ENCODE data around the gene PISD.
"Not testable (repeated sequence)": the region's sequence is repeated elsewhere in the genome, so short reads cannot be mapped to it uniquely, and the experiment has no call there.

The PISD gene

GRCh38 chr22:31662668-31663037 is 638 bp upstream of the PISD start:
- Histone ChIP-seq H3F3A (ENCODE audit: low read depth) (no peaks in the 10 kb centered on the region), H3K36me3 (ENCODE audit: insufficient read depth, low read length) (no peaks in the 10 kb centered on the region), H3K4me3 (ENCODE audit: low read length, poor library complexity, severe bottlenecking) (peak overlapping the region; percentile 99), H3K9me2 (replicated peaks; ENCODE audit: low read depth, low read length) (no peaks in the 10 kb centered on the region), H3K9ac (ENCODE audit: low read depth, low read length, poor library complexity, severe bottlenecking) (peak overlapping the region; percentile 71), H4K20me1 (ENCODE audit: insufficient read depth, low read length, poor library complexity, severe bottlenecking) (peaks cover 2% of the 10 kb centered on the region), H3K4me2 (ENCODE audit: low read depth, low read length, poor library complexity, severe bottlenecking) (peak overlapping the region; percentile 78), H3K9me3 (ENCODE audit: insufficient read depth, low read depth, low read length) (no peaks in the 10 kb centered on the region), H3K4me1 (ENCODE audit: insufficient read depth, low read length, poor library complexity, severe bottlenecking) (peaks cover 9% of the 10 kb centered on the region), H3K27me3 (ENCODE audit: insufficient read depth, low read length, poor library complexity, severe bottlenecking) (no peaks in the 10 kb centered on the region), H3K79me2 (ENCODE audit: insufficient read depth, low read length) (peaks cover 43% of the 10 kb centered on the region), H2AFZ (ENCODE audit: low read length) (peak overlapping the region; percentile 94)
- TF ChIP-seq EZH2phosphoT487 (IDR thresholded peaks at IDR 0.05; ENCODE audit: borderline replicate concordance) = no peak
- TF ChIP-seq, protein P1, sequence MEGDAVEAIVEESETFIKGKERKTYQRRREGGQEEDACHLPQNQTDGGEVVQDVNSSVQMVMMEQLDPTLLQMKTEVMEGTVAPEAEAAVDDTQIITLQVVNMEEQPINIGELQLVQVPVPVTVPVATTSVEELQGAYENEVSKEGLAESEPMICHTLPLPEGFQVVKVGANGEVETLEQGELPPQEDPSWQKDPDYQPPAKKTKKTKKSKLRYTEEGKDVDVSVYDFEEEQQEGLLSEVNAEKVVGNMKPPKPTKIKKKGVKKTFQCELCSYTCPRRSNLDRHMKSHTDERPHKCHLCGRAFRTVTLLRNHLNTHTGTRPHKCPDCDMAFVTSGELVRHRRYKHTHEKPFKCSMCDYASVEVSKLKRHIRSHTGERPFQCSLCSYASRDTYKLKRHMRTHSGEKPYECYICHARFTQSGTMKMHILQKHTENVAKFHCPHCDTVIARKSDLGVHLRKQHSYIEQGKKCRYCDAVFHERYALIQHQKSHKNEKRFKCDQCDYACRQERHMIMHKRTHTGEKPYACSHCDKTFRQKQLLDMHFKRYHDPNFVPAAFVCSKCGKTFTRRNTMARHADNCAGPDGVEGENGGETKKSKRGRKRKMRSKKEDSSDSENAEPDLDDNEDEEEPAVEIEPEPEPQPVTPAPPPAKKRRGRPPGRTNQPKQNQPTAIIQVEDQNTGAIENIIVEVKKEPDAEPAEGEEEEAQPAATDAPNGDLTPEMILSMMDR (conservative IDR thresholded peaks at IDR 0.05; ENCODE audit: low read length) = no peak

- H2AFZ ChIP-seq (ENCODE audit: low read length); H3K9me2 ChIP-seq (replicated peaks; ENCODE audit: low read depth, low read length); H3K4me1 ChIP-seq (ENCODE audit: insufficient read depth, low read length, poor library complexity, severe bottlenecking); H3K36me3 ChIP-seq (ENCODE audit: insufficient read depth, low read length); H3F3A ChIP-seq (ENCODE audit: low read depth); H3K27me3 ChIP-seq (ENCODE audit: insufficient read depth, low read length, poor library complexity, severe bottlenecking); H3K9me3 ChIP-seq (ENCODE audit: insufficient read depth, low read depth, low read length); H4K20me1 ChIP-seq (ENCODE audit: insufficient read depth, low read length, poor library complexity, severe bottlenecking): not testable (repeated sequence)
- Histone ChIP-seq H3K4me3 (ENCODE audit: low read length, poor library complexity, severe bottlenecking) (peak overlapping the region; percentile 99), H3K79me2 (ENCODE audit: insufficient read depth, low read length) (peaks cover 44% of the 10 kb centered on the region), H3K9ac (ENCODE audit: low read depth, low read length, poor library complexity, severe bottlenecking) (peak overlapping the region; percentile 71), H3K4me2 (ENCODE audit: low read depth, low read length, poor library complexity, severe bottlenecking) (peak overlapping the region; percentile 78)
These were observed 1.1 kb downstream of the PISD start for GRCh38 chr22:31660860-31661341.

DNA sequence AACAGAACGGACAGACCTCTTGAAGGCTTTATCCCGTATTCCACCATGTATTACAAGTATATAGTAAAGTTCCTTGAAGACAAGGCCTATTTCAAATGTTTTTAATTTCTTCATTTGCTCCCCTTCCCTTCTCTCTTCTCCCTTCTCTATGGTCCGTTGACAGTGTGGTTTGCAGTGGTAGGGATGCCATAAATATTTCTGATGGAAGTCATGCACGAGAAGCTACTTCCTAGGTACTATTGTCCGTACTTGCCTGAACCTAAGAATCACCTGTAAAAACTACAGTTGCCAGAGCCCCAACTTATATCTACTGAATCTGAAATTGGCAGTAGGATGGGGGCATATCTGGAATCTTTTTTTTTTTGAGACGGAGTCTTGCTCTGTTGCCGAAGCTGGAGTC is 2.8 kb downstream of the PISD start:
- Histone ChIP-seq H3K4me3 (ENCODE audit: low read length, poor library complexity, severe bottlenecking) (no peak overlapping the region), H3K9me2 (replicated peaks; ENCODE audit: low read depth, low read length) (no peaks in the 10 kb centered on the region), H3K4me2 (ENCODE audit: low read depth, low read length, poor library complexity, severe bottlenecking) (no peak overlapping the region), H3K27me3 (ENCODE audit: insufficient read depth, low read length, poor library complexity, severe bottlenecking) (no peaks in the 10 kb centered on the region), H2AFZ (ENCODE audit: low read length) (no peak overlapping the region), H3K36me3 (ENCODE audit: insufficient read depth, low read length) (no peaks in the 10 kb centered on the region), H3K79me2 (ENCODE audit: insufficient read depth, low read length) (peaks cover 54% of the 10 kb centered on the region), H3K9ac (ENCODE audit: low read depth, low read length, poor library complexity, severe bottlenecking) (no peak overlapping the region), H4K20me1 (ENCODE audit: insufficient read depth, low read length, poor library complexity, severe bottlenecking) (peaks cover 2% of the 10 kb centered on the region), H3K9me3 (ENCODE audit: insufficient read depth, low read depth, low read length) (no peaks in the 10 kb centered on the region), H3K4me1 (ENCODE audit: insufficient read depth, low read length, poor library complexity, severe bottlenecking) (peaks cover 9% of the 10 kb centered on the region), H3F3A (ENCODE audit: low read depth) (no peaks in the 10 kb centered on the region)
- TF ChIP-seq, protein P1 (conservative IDR thresholded peaks at IDR 0.05; ENCODE audit: low read length) = no peak

GRCh38 chr22:31654408-31654807 is 7.6 kb downstream of the PISD start:
- no peak overlapping the region for H2AFZ ChIP-seq (ENCODE audit: low read length)
- H3K9ac ChIP-seq (ENCODE audit: low read depth, low read length, poor library complexity, severe bottlenecking) = no peak overlapping the region
- no peaks in the 10 kb centered on the region for H3K9me3 ChIP-seq (ENCODE audit: insufficient read depth, low read depth, low read length)
- no peaks in the 10 kb centered on the region for H3K9me2 ChIP-seq (replicated peaks; ENCODE audit: low read depth, low read length)
- H3F3A ChIP-seq (ENCODE audit: low read depth) = no peaks in the 10 kb centered on the region
- H3K36me3 ChIP-seq (ENCODE audit: insufficient read depth, low read length) = peaks cover 7% of the 10 kb centered on the region; the same call in 1 of the 2 replicates
- H3K4me2 ChIP-seq (ENCODE audit: low read depth, low read length, poor library complexity, severe bottlenecking) = no peak overlapping the region
- TF ChIP-seq, protein P1 (conservative IDR thresholded peaks at IDR 0.05; ENCODE audit: low read length) = no peak
- no peak for TF ChIP-seq EZH2phosphoT487 (IDR thresholded peaks at IDR 0.05; ENCODE audit: borderline replicate concordance)
- H3K27me3 ChIP-seq (ENCODE audit: insufficient read depth, low read length, poor library complexity, severe bottlenecking) = no peaks in the 10 kb centered on the region
- H3K4me3 ChIP-seq (ENCODE audit: low read length, poor library complexity, severe bottlenecking) = no peak overlapping the region
- H3K79me2 ChIP-seq (ENCODE audit: insufficient read depth, low read length) = peaks cover 47% of the 10 kb centered on the region
- H3K4me1 ChIP-seq (ENCODE audit: insufficient read depth, low read length, poor library complexity, severe bottlenecking) = no peaks in the 10 kb centered on the region
- H4K20me1 ChIP-seq (ENCODE audit: insufficient read depth, low read length, poor library complexity, severe bottlenecking) = peaks cover 2% of the 10 kb centered on the region
